SU-DHL-6 (cell line): ENCODE results near the gene EVX2.

Experiments used
- H2AFZ ChIP-seq: fragments of 200-600 bp; sonication (generic); 2 replicates; pipeline ENCODE4 v1.6.1; 2014; ENCODE audit warnings: low read depth, mild to moderate bottlenecking, moderate library complexity, mixed read lengths, antibody characterized with exemption, low read length; ENCODE audit not compliant: severe bottlenecking
- H3F3A ChIP-seq: fragments of 200-600 bp; shearing (Covaris generic); 2 replicates; pipeline ENCODE4 v1.6.0; 2016; ENCODE audit warnings: antibody characterized with exemption, mild to moderate bottlenecking; ENCODE audit not compliant: insufficient read depth
- H3K27ac ChIP-seq: fragments of 200-600 bp; sonication (generic); 2 replicates; pipeline ENCODE4 v1.5.1; 2016; ENCODE audit warnings: low read depth, mild to moderate bottlenecking, low read length, moderate library complexity, mixed read lengths
- H3K27me3 ChIP-seq: fragments of 200-600 bp; sonication (generic), shearing (Covaris generic); 2 replicates; pipeline ENCODE4 v1.6.0; 2014; ENCODE audit warnings: mild to moderate bottlenecking, low read length
- H3K36me3 ChIP-seq: fragments of 200-600 bp; sonication (generic); 2 replicates; pipeline ENCODE4 v1.6.1; 2014; ENCODE audit warnings: mild to moderate bottlenecking, low read length, mixed read lengths
- H3K4me2 ChIP-seq: fragments of 300-600, 200-600 bp; shearing (Covaris generic), sonication (generic); 2 replicates; pipeline ENCODE4 v1.6.0; 2014; ENCODE audit warnings: low read length, low read depth, mild to moderate bottlenecking; ENCODE audit not compliant: poor library complexity, severe bottlenecking
- H3K4me3 ChIP-seq: fragments of 200-600 bp; sonication (generic); 2 replicates; pipeline ENCODE4 v1.5.1; 2014; ENCODE audit warnings: antibody characterized with exemption, low read length, mild to moderate bottlenecking, mixed read lengths; ENCODE audit not compliant: insufficient read depth, poor library complexity, severe bottlenecking
- H3K79me2 ChIP-seq: fragments of 200-600 bp; sonication (generic); 2 replicates; pipeline ENCODE4 v1.6.1; 2014; ENCODE audit warnings: mild to moderate bottlenecking, low read length, moderate library complexity; ENCODE audit not compliant: insufficient read depth
- H3K9ac ChIP-seq: fragments of 200-600 bp; sonication (generic); 2 replicates; pipeline ENCODE4 v1.7.0; 2014; ENCODE audit warnings: mild to moderate bottlenecking, low read length
- H3K9me2 ChIP-seq: fragments of 200-600 bp; sonication (generic); replicated peaks from 2 replicates; pipeline ENCODE4 v1.6.1; 2014; ENCODE audit warnings: low read length; ENCODE audit not compliant: insufficient read depth
- H3K9me3 ChIP-seq: fragments of 200-600 bp; sonication (generic); 2 replicates; pipeline ENCODE4 v1.6.1; 2014; ENCODE audit warnings: low read length, mixed read lengths; ENCODE audit not compliant: insufficient read depth
- H4K20me1 ChIP-seq: fragments of 200-600 bp; sonication (generic); 2 replicates; pipeline ENCODE4 v1.6.1; 2014; ENCODE audit warnings: low read depth, mild to moderate bottlenecking, antibody characterized with exemption, low read length, moderate library complexity, mixed read lengths
- CTCF ChIP-seq: fragments of 200-600 bp; sonication (generic); IDR thresholded peaks from one replicate; pipeline ENCODE4 v1.5.1; 2017; ENCODE audit warnings: antibody characterized with exemption, mild to moderate bottlenecking, low read length, moderate library complexity; ENCODE audit not compliant: insufficient read depth, poor library complexity, severe bottlenecking
- EZH2phosphoT487 ChIP-seq: fragments of 200-600 bp; sonication (generic), shearing (Covaris generic); conservative IDR thresholded peaks from 2 replicates; pipeline ENCODE4 v1.6.1; 2018; ENCODE audit warnings: mild to moderate bottlenecking, antibody characterized with exemption, low read length, moderate library complexity, mixed read lengths

EVX2 gene

GRCh38 chr2:176117162-176117822 is 33.5 kb upstream of the EVX2 start:
- Histone ChIP-seq H3K9me3 (no peaks in the 10 kb centered on the region), H2AFZ (no peak overlapping the region), H3K27me3 (no peaks in the 10 kb centered on the region), H3K4me2 (no peak overlapping the region), H3F3A (no peaks in the 10 kb centered on the region), H3K9me2 (no peaks in the 10 kb centered on the region), H3K4me3 (no peak overlapping the region), H3K27ac (no peak overlapping the region), H3K79me2 (no peaks in the 10 kb centered on the region), H3K36me3 (no peaks in the 10 kb centered on the region), H3K9ac (no peak overlapping the region), H4K20me1 (no peaks in the 10 kb centered on the region)
- TF ChIP-seq CTCF (no peak), EZH2phosphoT487 (no peak)

- no peak within 1 kb of the TSS for H3K27ac ChIP-seq
- no peaks in the 10 kb centered on the region for H3K9me3 ChIP-seq
- no peak for TF ChIP-seq EZH2phosphoT487
- no peak for TF ChIP-seq CTCF
- no peak within 1 kb of the TSS for H2AFZ ChIP-seq
- H3F3A ChIP-seq: no peaks in the 10 kb centered on the region
- no peaks in the 10 kb centered on the region for H3K9me2 ChIP-seq
- no peaks in the 10 kb centered on the region for H4K20me1 ChIP-seq
- H3K9ac ChIP-seq: no peak within 1 kb of the TSS
- H3K79me2 ChIP-seq: no peaks in the 10 kb centered on the region
- H3K4me3 ChIP-seq: no peak within 1 kb of the TSS
- H3K27me3 ChIP-seq: no peaks in the 10 kb centered on the region
- no peaks in the 10 kb centered on the region for H3K36me3 ChIP-seq
- no peak within 1 kb of the TSS for H3K4me2 ChIP-seq
Observed at GRCh38 chr2:176115883-176116813, 32.4 kb upstream of the EVX2 start, which contains the start of gene HOXD10. HOXD10 (plus strand) TSS chr2:176116778; CDS start chr2:176116834, 56 bp downstream.

- no peak overlapping the region for H3K4me3 ChIP-seq
- no peaks in the 10 kb centered on the region for H3K9me2 ChIP-seq
- no peak overlapping the region for H3K27ac ChIP-seq
- no peaks in the 10 kb centered on the region for H4K20me1 ChIP-seq
- H3K9me3 ChIP-seq: no peaks in the 10 kb centered on the region
- no peak overlapping the region for H3K9ac ChIP-seq
- H3K4me2 ChIP-seq: no peak overlapping the region
- H3K27me3 ChIP-seq: no peaks in the 10 kb centered on the region
- H3K36me3 ChIP-seq: no peaks in the 10 kb centered on the region
- no peak for TF ChIP-seq EZH2phosphoT487
- TF ChIP-seq CTCF: no peak
- H3K79me2 ChIP-seq: no peaks in the 10 kb centered on the region
- no peaks in the 10 kb centered on the region for H3F3A ChIP-seq
- no peak overlapping the region for H2AFZ ChIP-seq
Observed at GRCh38 chr2:176114930-176115625, 31.3 kb upstream of the EVX2 start.
